Activated CD8-positive, alpha-beta T cell treated with anti-CD3 and anti-CD28 coated beads for 36 hours (primary cell): Measurements from ENCODE around the gene FGF22. TPM values are rescaled to one million over a fixed set of nuclear protein-coding genes. Genes with fewer than 3 reads are reported as not detected.

Source experiments
- ATAC-seq: fragments of 200-7000 bp; cut with Tn5 transposase; one replicate; pipeline ENCODE4 v1.10.0; 2021; ENCODE audit warnings: mild to moderate bottlenecking, moderate library complexity
- CTCF ChIA-PET: fragments of 350-600 bp; sonication (Branson Sonifier 250); formaldehyde crosslinking; loops from one replicate; lab custom pipeline; 2021; ENCODE audit warnings: antibody characterized with exemption; lab: Charles Lee
- POLR2A ChIA-PET: fragments of 350-600 bp; sonication (Branson Sonifier 250); formaldehyde crosslinking; loops from one replicate; lab custom pipeline; 2021; ENCODE audit warnings: antibody characterized with exemption; lab: Charles Lee
- DNase-seq: peaks from one replicate; pipeline ENCODE4 v3.0.0-alpha.2; 2020
- H3K27ac Mint-ChIP-seq: one replicate; pipeline ENCODE4 v1.8.0; 2021; ENCODE audit warnings: mild to moderate bottlenecking, mixed read lengths
- H3K27me3 Mint-ChIP-seq: one replicate; pipeline ENCODE4 v1.8.0; 2021; ENCODE audit warnings: mixed read lengths
- H3K36me3 Mint-ChIP-seq: one replicate; pipeline ENCODE4 v1.8.0; 2021; ENCODE audit warnings: low read depth, mixed read lengths
- H3K4me1 Mint-ChIP-seq: one replicate; pipeline ENCODE4 v1.8.0; 2021; ENCODE audit warnings: low read depth, mixed read lengths
- H3K4me3 Mint-ChIP-seq: one replicate; pipeline ENCODE4 v1.8.0; 2021; ENCODE audit warnings: mild to moderate bottlenecking, moderate library complexity, mixed read lengths
- H3K9me3 Mint-ChIP-seq: one replicate; pipeline ENCODE4 v1.8.0; 2021; ENCODE audit warnings: mixed read lengths
- CTCF ChIP-seq: fragments of 200-600 bp; IDR thresholded peaks from one replicate; pipeline ENCODE4 v1.8.0; 2022; ENCODE audit warnings: antibody characterized with exemption, mild to moderate bottlenecking
- intact Hi-C: fragments of 100-400 bp; cut with micrococcal nuclease; formaldehyde crosslinking; loops from one replicate; pipeline ENCODE4 v1.10.0; 2022
- total RNA-seq, 2 experiments: library from RNA; stranded (reverse); gene quantifications; one replicate each; pipeline ENCODE4 v1.2.3, GENCODE V29; 2021

The FGF22 gene
- total RNA-seq, 2 experiments from 2014 or later, result 0.16 TPM; not detected in 1

GRCh38 chr19:651991-652390, 12.3 kb downstream of the FGF22 start:
- H3K36me3 Mint-ChIP-seq, result peaks cover 20% of the 10 kb centered on the region
- POLR2A ChIA-PET, result no interaction called here

DNA sequence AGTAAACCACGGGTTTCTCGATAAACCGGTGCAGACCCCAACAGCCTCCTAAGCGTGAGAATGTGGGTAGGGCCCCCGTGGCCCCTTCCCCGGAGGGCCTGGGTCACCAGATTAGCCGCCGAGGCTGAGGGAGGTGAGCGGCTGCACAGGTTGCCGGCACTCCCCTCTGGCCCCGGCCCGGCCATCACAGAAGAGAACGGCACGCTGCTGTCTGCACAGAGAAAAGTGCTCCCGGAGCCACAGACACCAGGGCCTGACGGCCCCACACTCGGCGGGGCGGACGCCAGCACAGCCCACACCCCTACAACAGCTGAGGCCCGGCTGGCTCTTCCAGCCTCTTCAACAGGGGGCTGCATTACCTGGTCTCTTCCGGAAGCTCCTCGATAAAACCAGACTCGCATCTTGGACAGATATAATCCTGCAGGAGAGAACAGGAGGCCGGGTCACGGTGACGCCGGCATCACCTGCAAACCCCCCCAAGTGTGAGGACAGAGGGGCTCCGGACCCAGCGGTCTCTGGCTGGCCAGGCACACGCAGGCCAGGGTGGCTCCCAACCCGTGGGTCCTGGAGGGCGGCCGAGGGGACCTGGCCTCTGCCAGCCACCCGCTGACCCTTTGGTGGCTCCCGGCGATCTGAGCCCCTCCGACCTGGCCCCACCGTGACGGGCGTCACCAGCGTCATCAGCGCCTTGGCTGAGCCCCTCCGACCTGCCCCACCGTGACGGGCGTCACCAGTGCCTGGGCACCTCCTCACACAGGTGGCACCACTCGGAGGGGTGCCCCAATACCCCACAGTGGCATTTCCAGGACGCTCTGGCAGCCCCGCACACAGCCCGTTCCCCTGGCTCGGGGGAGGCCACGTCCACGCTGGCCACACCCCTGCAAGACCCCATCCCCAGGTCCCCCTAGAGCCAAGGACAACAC, 13.0 kb downstream of the FGF22 start:
- Mint-ChIP-seq H3K9me3 (no peaks in the 10 kb centered on the region), H3K27ac (no peak overlapping the region), H3K4me3 (no peak overlapping the region), H3K36me3 (peaks cover 24% of the 10 kb centered on the region), H3K27me3 (no peaks in the 10 kb centered on the region), H3K4me1 (peaks cover 22% of the 10 kb centered on the region)
- ChIA-PET CTCF (no interaction called here), POLR2A (no interaction called here)
- DNase-seq, result no peak
- ATAC-seq, result no peak
- intact Hi-C loops, result no loop called here
- no peak for TF ChIP-seq CTCF

More at GRCh38 chr19:651991-652390, 12.3 kb downstream of the FGF22 start:
- no peak for TF ChIP-seq CTCF
- Mint-ChIP-seq H3K9me3 (no peaks in the 10 kb centered on the region), H3K4me1 (peaks cover 17% of the 10 kb centered on the region), H3K27ac (no peak overlapping the region), H3K27me3 (no peaks in the 10 kb centered on the region), H3K4me3 (no peak overlapping the region)
- CTCF ChIA-PET, result no interaction called here
- intact Hi-C loops, result no loop called here
- ATAC-seq (no peak), DNase-seq (no peak)

DNA sequence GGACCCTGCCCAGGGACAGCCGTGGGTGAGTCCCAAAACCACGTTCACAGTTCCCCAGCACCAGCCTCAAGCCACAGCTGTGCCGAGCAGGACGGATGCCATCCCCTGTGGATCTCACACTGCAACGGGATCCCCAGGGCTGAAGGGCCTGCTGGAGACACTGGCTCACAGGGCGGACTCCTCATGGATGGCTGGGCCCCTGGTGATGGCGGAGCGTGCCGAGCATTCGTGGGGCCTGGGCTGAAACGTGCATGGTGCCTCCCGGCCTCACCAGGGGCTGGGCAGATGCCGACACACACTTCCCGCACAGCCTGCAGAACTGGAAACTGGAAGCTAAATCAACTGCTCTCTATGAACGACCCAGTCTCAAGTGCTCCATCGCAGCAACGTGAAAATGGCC, 13.7 kb downstream of the FGF22 start:
- Mint-ChIP-seq H3K27ac (no peak overlapping the region), H3K4me3 (no peak overlapping the region), H3K4me1 (peaks cover 23% of the 10 kb centered on the region), H3K36me3 (peaks cover 24% of the 10 kb centered on the region), H3K27me3 (no peaks in the 10 kb centered on the region), H3K9me3 (no peaks in the 10 kb centered on the region)
- ChIA-PET POLR2A (no interaction called here), CTCF (no interaction called here)
- DNase-seq (no peak), ATAC-seq (no peak)
- intact Hi-C loops, result no loop called here
- no peak for TF ChIP-seq CTCF

DNA sequence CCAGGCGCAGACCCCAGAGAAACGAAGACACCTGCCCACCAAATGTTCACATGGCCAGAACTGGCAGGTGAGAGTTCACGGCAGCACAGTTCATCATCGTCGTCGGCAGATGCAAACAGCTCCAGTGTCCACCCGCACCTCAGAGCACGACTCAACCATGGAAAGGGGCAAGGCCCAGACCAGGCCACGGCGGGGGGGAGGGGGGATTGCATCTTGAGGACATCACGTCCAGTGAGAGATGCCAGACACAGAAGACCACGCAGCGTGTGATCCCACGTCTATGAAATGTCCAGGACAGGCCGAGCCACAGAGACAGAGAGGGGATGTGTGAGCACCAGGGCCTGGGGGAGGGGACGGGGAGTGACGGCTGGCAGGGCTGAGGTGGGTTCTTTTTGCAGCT, 16.0 kb downstream of the FGF22 start:
- intact Hi-C loops, result no loop called here
- ATAC-seq (no peak), DNase-seq (no peak)
- Mint-ChIP-seq H3K27ac (peak overlapping the region; percentile 57), H3K36me3 (peaks cover 37% of the 10 kb centered on the region), H3K9me3 (no peaks in the 10 kb centered on the region), H3K27me3 (no peaks in the 10 kb centered on the region), H3K4me1 (peaks cover 40% of the 10 kb centered on the region), H3K4me3 (no peak overlapping the region)
- no peak for TF ChIP-seq CTCF
- POLR2A ChIA-PET, result no interaction called here
- CTCF ChIA-PET, result no interaction called here
